KBM-7 (cell line): Measurements from ENCODE around the gene MAPK8IP2.

ENCODE experiments used
- DNase-seq: peaks from one replicate; pipeline ENCODE4 v3.0.0-alpha.2; 2015
- in situ Hi-C: fragments of 300-500 bp; cut with MboI; formaldehyde crosslinking; loops from 2 replicates; pipeline ENCODE4 v1.14.3; 2020; ENCODE audit warnings: low sequenced_read_pairs, low pct_unique_long_range_greater_than_20kb, mixed read lengths

MAPK8IP2 gene

GRCh38 chr22:50573491-50574382, 26.9 kb upstream of the MAPK8IP2 start:
- no peak for DNase-seq
- in situ Hi-C loops: no loop called here

- in situ Hi-C loops: no loop called here
- no peak for DNase-seq
These were observed 26.2 kb upstream of the MAPK8IP2 start for GRCh38 chr22:50574383-50574755.

- in situ Hi-C loops: no loop called here
- no peak for DNase-seq
These were observed 25.1 kb upstream of the MAPK8IP2 start for GRCh38 chr22:50575426-50575941.

- DNase-seq: peak; percentile 56
These were observed 24.5 kb upstream of the MAPK8IP2 start for GRCh38 chr22:50576070-50576469.

GRCh38 chr22:50576806-50577696, 23.5 kb upstream of the MAPK8IP2 start:
- no peak for DNase-seq
- in situ Hi-C loops: no loop called here

More at GRCh38 chr22:50576070-50576469, 24.5 kb upstream of the MAPK8IP2 start:
- in situ Hi-C loops: no loop called here

GRCh38 chr22:50577697-50577986, 23.0 kb upstream of the MAPK8IP2 start:
- in situ Hi-C loops: no loop called here
- no peak for DNase-seq

GRCh38 chr22:50577987-50578775, 22.4 kb upstream of the MAPK8IP2 start, which contains the start of gene CPT1B:
TSS of gene CPT1B (minus strand) at chr22:50578427. CDS start at chr22:50577915, 512 bp downstream.
- in situ Hi-C loops: no loop called here

GRCh38 chr22:50578776-50579310, 21.8 kb upstream of the MAPK8IP2 start:
- DNase-seq: no peak
- in situ Hi-C loops: no loop called here

More at GRCh38 chr22:50577987-50578775, 22.4 kb upstream of the MAPK8IP2 start, which contains the start of gene CPT1B:
- no peak for DNase-seq

GRCh38 chr22:50579752-50580151, 20.8 kb upstream of the MAPK8IP2 start:
- in situ Hi-C loops: no loop called here
- no peak for DNase-seq

- DNase-seq: no peak
- in situ Hi-C loops: no loop called here
These were observed 19.3 kb upstream of the MAPK8IP2 start for GRCh38 chr22:50581031-50581949.

- peak; percentile 27 for DNase-seq
- in situ Hi-C loops: no loop called here
These were observed 18.6 kb upstream of the MAPK8IP2 start for GRCh38 chr22:50581950-50582492.

- DNase-seq: peak; percentile 98
- in situ Hi-C loops: no loop called here
These were observed 17.9 kb upstream of the MAPK8IP2 start, which contains the start of gene CHKB for GRCh38 chr22:50582493-50583293. TSS of gene CHKB (minus strand) at chr22:50582849. CDS start at chr22:50582781, 68 bp downstream.

- DNase-seq: no peak
- in situ Hi-C loops: no loop called here
These were observed 17.2 kb upstream of the MAPK8IP2 start for GRCh38 chr22:50583294-50583861.

- in situ Hi-C loops: no loop called here
- no peak for DNase-seq
These were observed 16.2 kb upstream of the MAPK8IP2 start for GRCh38 chr22:50584106-50585096.

GRCh38 chr22:50585238-50585637, 15.4 kb upstream of the MAPK8IP2 start:
- in situ Hi-C loops: no loop called here
- DNase-seq: no peak
